Suppressor macrophage treated with lipopolysaccharide for 4 hours (primary cell): ENCODE data around the gene LRRN3.

Source experiments
- DNase-seq: peaks from one replicate; pipeline ENCODE4 v3.0.0-alpha.2; 2020

The LRRN3 gene

GRCh38 chr7:111173528-111173927, 82.6 kb downstream of the LRRN3 start:
- no peak for DNase-seq

- no peak for DNase-seq
These were observed 83.1 kb downstream of the LRRN3 start for GRCh38 chr7:111173990-111174389.

GRCh38 chr7:111174510-111174909, 83.6 kb downstream of the LRRN3 start:
- no peak for DNase-seq
